Panc1 (cell line): ENCODE results near the gene ARID2. TPM values are rescaled to one million over a fixed set of nuclear protein-coding genes. Genes with fewer than 3 reads are reported as not detected.

Experiments used
- ATAC-seq: fragments of 200-7000 bp; cut with Tn5 transposase; 2 replicates; pipeline ENCODE4 v1.9.1; 2020; ENCODE audit warnings: mild to moderate bottlenecking, moderate library complexity
- BruUV-seq: library from RNA; stranded (reverse); fragments of 400-500 nt; replicated peaks from 2 replicates; lab custom pipeline; 2021; lab: Mats Ljungman, UMichigan
- CTCF ChIA-PET: fragments of 300-600 bp; sonication (Branson Sonifier 250); formaldehyde crosslinking; loops from one replicate; lab custom pipeline; 2022; ENCODE audit warnings: antibody characterized with exemption; lab: Charles Lee
- POLR2A ChIA-PET: fragments of 300-600 bp; sonication (Branson Sonifier 250); formaldehyde crosslinking; loops from one replicate; lab custom pipeline; 2022; ENCODE audit warnings: antibody characterized with exemption; lab: Charles Lee
- DNase-seq: peaks from one replicate; pipeline ENCODE4 v3.0.0-alpha.2; 2010; ENCODE audit warnings: low read depth, low spot score
- H3K27ac ChIP-seq: 2 replicates; pipeline ENCODE4 v1.5.1; 2011; ENCODE audit warnings: mild to moderate bottlenecking, low read length, inconsistent platforms
- H3K27me3 ChIP-seq: fragments of 200-500 bp; sonication (Bioruptor generic); 2 replicates; pipeline ENCODE4 v1.6.0; 2014; ENCODE audit warnings: low read length, inconsistent platforms; ENCODE audit not compliant: control insufficient read depth, insufficient read depth
- H3K36me3 ChIP-seq: fragments of 200-500 bp; sonication (Bioruptor generic); 2 replicates; pipeline ENCODE4 v1.5.1; 2014; ENCODE audit warnings: inconsistent platforms, mild to moderate bottlenecking, low read length, moderate library complexity; ENCODE audit not compliant: control insufficient read depth, insufficient read depth
- H3K4me1 ChIP-seq: 2 replicates; pipeline ENCODE4 v1.5.1; 2011; ENCODE audit warnings: inconsistent platforms, mild to moderate bottlenecking, low read length, moderate library complexity; ENCODE audit not compliant: control insufficient read depth, insufficient read depth
- H3K4me3 ChIP-seq, 2 experiments: 2 replicates each; pipeline ENCODE4 v1.5.1; 2011 to 2012; ENCODE audit warnings: low read depth in 2 of 2, low read length in 2 of 2, mild to moderate bottlenecking in 2 of 2, inconsistent platforms in 1 of 2, moderate library complexity in 1 of 2
- H3K9me3 ChIP-seq: fragments of 200-500 bp; sonication (Bioruptor generic); 2 replicates; pipeline ENCODE4 v1.5.1; 2014; ENCODE audit warnings: low read depth, mild to moderate bottlenecking, inconsistent platforms, low read length, moderate library complexity; ENCODE audit not compliant: control insufficient read depth, insufficient read depth
- POLR2AphosphoS5 ChIP-seq: IDR thresholded peaks from 2 replicates; pipeline ENCODE4 v1.6.1; 2012; ENCODE audit warnings: mild to moderate bottlenecking, low read depth, low read length, moderate library complexity
- SIN3A ChIP-seq: IDR thresholded peaks from 2 replicates; pipeline ENCODE4 v1.6.1; 2012; ENCODE audit warnings: low read depth, mild to moderate bottlenecking, low read length, moderate library complexity, borderline replicate concordance; ENCODE audit not compliant: insufficient read depth
- TCF7L2 ChIP-seq: IDR thresholded peaks from 2 replicates; pipeline ENCODE4 v1.6.1; 2011; ENCODE audit warnings: mild to moderate bottlenecking, low read depth, low read length, inconsistent platforms
- in situ Hi-C: cut with HindIII; loops from 2 replicates; pipeline ENCODE4 v1.10.0; 2016; ENCODE audit warnings: low sequenced_read_pairs, low pct_unique_long_range_greater_than_20kb
- intact Hi-C: fragments of 100-400 bp; cut with micrococcal nuclease; formaldehyde crosslinking; loops from one replicate; pipeline ENCODE4 v1.10.0; 2022; ENCODE audit not compliant: unreplicated experiment
- total RNA-seq: library from RNA; stranded (reverse); gene quantifications from one replicate; pipeline ENCODE4 v1.2.1, GENCODE V29; 2021; ENCODE audit not compliant: unreplicated experiment
- TF ChIP-seq, protein P1 (sequence below), 2 experiments: IDR thresholded peaks; 2 replicates each; pipeline ENCODE4 v1.6.1; 2011 to 2012; ENCODE audit warnings: low read depth in 2 of 2, control low read depth in 1 of 2, low read length in 1 of 2, mild to moderate bottlenecking in 1 of 2, moderate library complexity in 1 of 2; ENCODE audit not compliant: insufficient read depth in 1 of 2
- TF ChIP-seq, protein P2 (sequence below): fragments of 450-650 bp; IDR thresholded peaks from 2 replicates; pipeline ENCODE4 v1.5.1; 2017; ENCODE audit warnings: mild to moderate bottlenecking

The ARID2 gene
- total RNA-seq, 1 experiment from 2014 or later, result 39.5 TPM

DNA sequence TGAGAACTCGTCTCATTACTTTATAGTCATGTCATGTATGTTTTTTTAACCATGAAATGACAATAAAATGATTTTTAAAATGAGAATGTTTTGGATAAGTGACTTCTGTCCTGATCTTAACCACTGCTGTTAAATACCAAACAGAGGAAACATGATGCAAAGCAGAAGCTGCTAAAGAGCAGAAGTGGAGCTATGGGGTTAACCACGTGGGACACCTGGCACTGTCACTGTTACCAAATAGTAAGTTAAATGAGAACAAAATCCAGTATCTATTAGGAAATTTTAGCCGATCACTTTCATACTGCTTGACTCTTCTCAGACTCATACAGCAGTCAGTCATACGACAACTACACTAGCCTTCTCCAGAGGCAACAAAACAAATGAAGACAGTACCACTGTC lies 178.4 kb downstream of the ARID2 start:
- DNase-seq (no peak), ATAC-seq (no peak)
- Histone ChIP-seq H3K36me3 (peaks cover 9% of the 10 kb centered on the region; the same call in 1 of the 2 replicates), H3K9me3 (no peaks in the 10 kb centered on the region), H3K4me3 (no peak overlapping the region), H3K27ac (no peak overlapping the region), H3K4me1 (no peaks in the 10 kb centered on the region), H3K27me3 (no peaks in the 10 kb centered on the region)
- ChIA-PET CTCF (no interaction called here), POLR2A (no interaction called here)
- intact Hi-C loops, result no loop called here
- no TSS peak for BruUV-seq
- TF ChIP-seq, protein P1, sequence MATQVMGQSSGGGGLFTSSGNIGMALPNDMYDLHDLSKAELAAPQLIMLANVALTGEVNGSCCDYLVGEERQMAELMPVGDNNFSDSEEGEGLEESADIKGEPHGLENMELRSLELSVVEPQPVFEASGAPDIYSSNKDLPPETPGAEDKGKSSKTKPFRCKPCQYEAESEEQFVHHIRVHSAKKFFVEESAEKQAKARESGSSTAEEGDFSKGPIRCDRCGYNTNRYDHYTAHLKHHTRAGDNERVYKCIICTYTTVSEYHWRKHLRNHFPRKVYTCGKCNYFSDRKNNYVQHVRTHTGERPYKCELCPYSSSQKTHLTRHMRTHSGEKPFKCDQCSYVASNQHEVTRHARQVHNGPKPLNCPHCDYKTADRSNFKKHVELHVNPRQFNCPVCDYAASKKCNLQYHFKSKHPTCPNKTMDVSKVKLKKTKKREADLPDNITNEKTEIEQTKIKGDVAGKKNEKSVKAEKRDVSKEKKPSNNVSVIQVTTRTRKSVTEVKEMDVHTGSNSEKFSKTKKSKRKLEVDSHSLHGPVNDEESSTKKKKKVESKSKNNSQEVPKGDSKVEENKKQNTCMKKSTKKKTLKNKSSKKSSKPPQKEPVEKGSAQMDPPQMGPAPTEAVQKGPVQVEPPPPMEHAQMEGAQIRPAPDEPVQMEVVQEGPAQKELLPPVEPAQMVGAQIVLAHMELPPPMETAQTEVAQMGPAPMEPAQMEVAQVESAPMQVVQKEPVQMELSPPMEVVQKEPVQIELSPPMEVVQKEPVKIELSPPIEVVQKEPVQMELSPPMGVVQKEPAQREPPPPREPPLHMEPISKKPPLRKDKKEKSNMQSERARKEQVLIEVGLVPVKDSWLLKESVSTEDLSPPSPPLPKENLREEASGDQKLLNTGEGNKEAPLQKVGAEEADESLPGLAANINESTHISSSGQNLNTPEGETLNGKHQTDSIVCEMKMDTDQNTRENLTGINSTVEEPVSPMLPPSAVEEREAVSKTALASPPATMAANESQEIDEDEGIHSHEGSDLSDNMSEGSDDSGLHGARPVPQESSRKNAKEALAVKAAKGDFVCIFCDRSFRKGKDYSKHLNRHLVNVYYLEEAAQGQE (IDR thresholded peaks at IDR 0.05; ENCODE audit: insufficient read depth in 1 of 2, low read depth in 2 of 2, low read length in 1 of 2), result no peak
- TF ChIP-seq TCF7L2 (no peak), POLR2AphosphoS5 (no peak), SIN3A (no peak)
- TF ChIP-seq, protein P2, sequence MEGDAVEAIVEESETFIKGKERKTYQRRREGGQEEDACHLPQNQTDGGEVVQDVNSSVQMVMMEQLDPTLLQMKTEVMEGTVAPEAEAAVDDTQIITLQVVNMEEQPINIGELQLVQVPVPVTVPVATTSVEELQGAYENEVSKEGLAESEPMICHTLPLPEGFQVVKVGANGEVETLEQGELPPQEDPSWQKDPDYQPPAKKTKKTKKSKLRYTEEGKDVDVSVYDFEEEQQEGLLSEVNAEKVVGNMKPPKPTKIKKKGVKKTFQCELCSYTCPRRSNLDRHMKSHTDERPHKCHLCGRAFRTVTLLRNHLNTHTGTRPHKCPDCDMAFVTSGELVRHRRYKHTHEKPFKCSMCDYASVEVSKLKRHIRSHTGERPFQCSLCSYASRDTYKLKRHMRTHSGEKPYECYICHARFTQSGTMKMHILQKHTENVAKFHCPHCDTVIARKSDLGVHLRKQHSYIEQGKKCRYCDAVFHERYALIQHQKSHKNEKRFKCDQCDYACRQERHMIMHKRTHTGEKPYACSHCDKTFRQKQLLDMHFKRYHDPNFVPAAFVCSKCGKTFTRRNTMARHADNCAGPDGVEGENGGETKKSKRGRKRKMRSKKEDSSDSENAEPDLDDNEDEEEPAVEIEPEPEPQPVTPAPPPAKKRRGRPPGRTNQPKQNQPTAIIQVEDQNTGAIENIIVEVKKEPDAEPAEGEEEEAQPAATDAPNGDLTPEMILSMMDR, result no peak
- in situ Hi-C loops, result no loop called here

DNA sequence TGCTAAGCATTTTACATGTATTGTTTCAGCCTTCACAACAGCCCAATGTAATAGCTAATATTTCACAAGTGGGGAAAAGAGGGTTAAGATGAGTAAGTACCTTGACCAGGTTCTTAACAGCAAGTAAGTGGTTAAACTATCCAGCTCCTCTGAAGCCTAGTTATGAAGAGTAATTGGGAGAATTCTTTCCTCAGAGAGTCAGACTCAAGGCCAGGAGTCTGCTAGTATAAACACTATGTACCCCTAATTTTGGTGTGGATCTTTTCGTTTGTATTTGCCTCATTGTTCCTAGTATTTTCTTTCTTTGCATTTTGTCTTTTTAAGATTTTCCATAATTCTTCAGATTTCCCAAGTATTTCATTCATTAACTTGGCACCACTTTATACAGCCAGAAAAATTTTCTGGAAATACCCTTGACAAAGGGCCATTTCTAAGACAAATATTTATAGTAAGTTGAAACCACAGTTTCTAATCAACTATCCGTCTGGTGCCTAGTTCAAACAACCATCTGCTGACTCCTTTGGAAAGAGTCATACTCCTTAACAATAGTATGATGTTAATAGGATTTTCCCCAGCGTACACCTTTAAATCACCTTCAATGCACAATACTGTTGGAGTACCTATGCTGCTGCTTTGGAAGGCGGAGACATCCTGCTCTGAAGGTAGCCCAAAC lies 179.7 kb downstream of the ARID2 start:
- no peaks in the 10 kb centered on the region for H3K4me1 ChIP-seq
- in situ Hi-C loops, result no loop called here

More for the DNA sequence above, 179.7 kb downstream of the ARID2 start:
- BruUV-seq, result no TSS peak
- intact Hi-C loops, result no loop called here
- Histone ChIP-seq H3K27me3 (no peaks in the 10 kb centered on the region), H3K9me3 (no peaks in the 10 kb centered on the region), H3K27ac (no peak overlapping the region), H3K4me3 (no peak overlapping the region), H3K36me3 (peaks cover 5% of the 10 kb centered on the region; the same call in 1 of the 2 replicates)
- TF ChIP-seq, protein P2, result no peak
- TF ChIP-seq TCF7L2, result no peak
- no peak for TF ChIP-seq POLR2AphosphoS5
- TF ChIP-seq SIN3A, result no peak
- no peak for DNase-seq
- ChIA-PET CTCF (no interaction called here), POLR2A (no interaction called here)
- ATAC-seq, result no peak
